Urinary bladder (tissue), 4 donors: ENCODE data around the gene MYL4. TPM values are rescaled to one million over a fixed set of nuclear protein-coding genes. Genes with fewer than 3 reads are reported as not detected.

Experiments used
- DNase-seq: peaks from one replicate; pipeline ENCODE4 v3.0.0-alpha.2; 2015; ENCODE audit errors: extremely low spot score
- H3K27ac ChIP-seq: one replicate; pipeline ENCODE4 v1.5.1; 2013; ENCODE audit warnings: low read depth, mild to moderate bottlenecking, moderate library complexity
- H3K36me3 ChIP-seq: one replicate; pipeline ENCODE4 v1.6.1; 2013; ENCODE audit warnings: mild to moderate bottlenecking, moderate library complexity; ENCODE audit not compliant: insufficient read depth
- H3K4me1 ChIP-seq: one replicate; pipeline ENCODE4 v1.6.1; 2013; ENCODE audit warnings: mild to moderate bottlenecking, moderate library complexity; ENCODE audit not compliant: insufficient read depth
- H3K4me3 ChIP-seq: one replicate; pipeline ENCODE4 v1.5.1; 2013; ENCODE audit warnings: low read depth, low read length
- WGBS: extraction: QIAGEN DNeasy Blood & Tissue Kit; methylation state at CpG from one replicate; pipeline ENCODE4 v1.1.7; 2013; 5-methylcytosine and 5-hydroxymethylcytosine counted together
- polyA plus RNA-seq: library from polyadenylated mRNA; stranded (reverse); fragments of 200-250 nt; gene quantifications from one replicate; pipeline ENCODE4 v1.2.3, GENCODE V29; 2013
- total RNA-seq: library from RNA; depleted of rRNA; stranded (reverse); fragments of >200 nt; gene quantifications from one replicate; pipeline ENCODE4 v1.2.3, GENCODE V29; 2014
- donor health status: healthy with polysubstance abuse.
- donor health status: healthy.

MYL4 gene
- total and polyA plus RNA-seq, 2 donors: 0.53 to 31.7 TPM

GRCh38 chr17:47184681-47185080 lies 24.5 kb upstream of the MYL4 start:
- no peak for DNase-seq
- Histone ChIP-seq H3K4me1 (no peaks in the 10 kb centered on the region), H3K27ac (no peak overlapping the region), H3K36me3 (no peaks in the 10 kb centered on the region), H3K4me3 (no peak overlapping the region)
- WGBS: 43% methylated on average over 6 of the region's 6 CpGs

GRCh38 chr17:47188271-47188875 lies 20.8 kb upstream of the MYL4 start:
- no peaks in the 10 kb centered on the region for H3K4me1 ChIP-seq
- DNase-seq: no peak
- H3K36me3 ChIP-seq: no peaks in the 10 kb centered on the region
- under 1% methylated on average over 15 of the region's 15 CpGs for WGBS
- H3K4me3 ChIP-seq: peak overlapping the region; percentile 47
- H3K27ac ChIP-seq: peak overlapping the region; percentile 84

- Histone ChIP-seq H3K27ac (peak within 1 kb of the TSS; percentile 84), H3K4me1 (no peaks in the 10 kb centered on the region), H3K4me3 (peak within 1 kb of the TSS; percentile 47), H3K36me3 (no peaks in the 10 kb centered on the region)
- DNase-seq: peak; percentile 100
- WGBS: under 1% methylated on average over 64 of the region's 64 CpGs
Observed at GRCh38 chr17:47188876-47189731, 20.0 kb upstream of the MYL4 start, which contains the start of gene CDC27. CDC27 (minus strand) TSS chr17:47189295; CDS start chr17:47189172, 123 bp downstream.

- Histone ChIP-seq H3K4me1 (no peaks in the 10 kb centered on the region), H3K27ac (no peak overlapping the region), H3K4me3 (peak overlapping the region; percentile 34), H3K36me3 (no peaks in the 10 kb centered on the region)
- no peak for DNase-seq
- 44% methylated on average over 5 of the region's 5 CpGs for WGBS
Observed at GRCh38 chr17:47189732-47190237, 19.4 kb upstream of the MYL4 start.

GRCh38 chr17:47190243-47190642 lies 18.9 kb upstream of the MYL4 start:
- no peak overlapping the region for H3K4me3 ChIP-seq
- H3K36me3 ChIP-seq: no peaks in the 10 kb centered on the region
- H3K4me1 ChIP-seq: no peaks in the 10 kb centered on the region
- DNase-seq: no peak
- no peak overlapping the region for H3K27ac ChIP-seq
- WGBS: 94% methylated on average over 4 of the region's 4 CpGs

- no peaks in the 10 kb centered on the region for H3K4me1 ChIP-seq
- no peak overlapping the region for H3K4me3 ChIP-seq
- WGBS: 100% methylated on average over 1 of the region's 1 CpG
- no peaks in the 10 kb centered on the region for H3K36me3 ChIP-seq
- H3K27ac ChIP-seq: no peak overlapping the region
- DNase-seq: no peak
Observed at GRCh38 chr17:47190770-47191169, 18.4 kb upstream of the MYL4 start.

GRCh38 chr17:47192554-47192953 lies 16.6 kb upstream of the MYL4 start:
- no peak overlapping the region for H3K4me3 ChIP-seq
- no peaks in the 10 kb centered on the region for H3K36me3 ChIP-seq
- 82% methylated on average over 6 of the region's 6 CpGs for WGBS
- DNase-seq: no peak
- no peak overlapping the region for H3K27ac ChIP-seq
- no peaks in the 10 kb centered on the region for H3K4me1 ChIP-seq

GRCh38 chr17:47193931-47194511 lies 15.1 kb upstream of the MYL4 start:
- DNase-seq: no peak
- H3K27ac ChIP-seq: no peak overlapping the region
- H3K4me1 ChIP-seq: no peaks in the 10 kb centered on the region
- H3K4me3 ChIP-seq: no peak overlapping the region
- WGBS: 98% methylated on average over 4 of the region's 4 CpGs
- no peaks in the 10 kb centered on the region for H3K36me3 ChIP-seq

- DNase-seq: no peak
- H3K36me3 ChIP-seq: no peaks in the 10 kb centered on the region
- H3K27ac ChIP-seq: no peak overlapping the region
- no peak overlapping the region for H3K4me3 ChIP-seq
- no peaks in the 10 kb centered on the region for H3K4me1 ChIP-seq
Observed at GRCh38 chr17:47197821-47198220, 11.3 kb upstream of the MYL4 start.

GRCh38 chr17:47199627-47200324 lies 9.4 kb upstream of the MYL4 start:
- H3K4me1 ChIP-seq: no peaks in the 10 kb centered on the region
- no peaks in the 10 kb centered on the region for H3K36me3 ChIP-seq
- DNase-seq: no peak
- WGBS: 97% methylated on average over 8 of the region's 8 CpGs
- H3K27ac ChIP-seq: no peak overlapping the region
- no peak overlapping the region for H3K4me3 ChIP-seq

GRCh38 chr17:47200325-47200664 lies 8.9 kb upstream of the MYL4 start:
- Histone ChIP-seq H3K4me1 (no peaks in the 10 kb centered on the region), H3K4me3 (no peak overlapping the region), H3K27ac (no peak overlapping the region), H3K36me3 (no peaks in the 10 kb centered on the region)
- WGBS: 74% methylated on average over 4 of the region's 4 CpGs
- DNase-seq: no peak

GRCh38 chr17:47201166-47201565 lies 8.0 kb upstream of the MYL4 start:
- Histone ChIP-seq H3K4me1 (no peaks in the 10 kb centered on the region), H3K36me3 (no peaks in the 10 kb centered on the region), H3K27ac (no peak overlapping the region), H3K4me3 (no peak overlapping the region)
- 80% methylated on average over 4 of the region's 4 CpGs for WGBS
- no peak for DNase-seq

GRCh38 chr17:47203984-47204721 lies 5.0 kb upstream of the MYL4 start:
- Histone ChIP-seq H3K4me1 (no peaks in the 10 kb centered on the region), H3K4me3 (no peak overlapping the region), H3K36me3 (no peaks in the 10 kb centered on the region), H3K27ac (no peak overlapping the region)
- WGBS: 80% methylated on average over 6 of the region's 6 CpGs
- no peak for DNase-seq
